Breast epithelium (tissue), 4 donors: ENCODE data around the gene SGCB. TPM values are rescaled to one million over a fixed set of nuclear protein-coding genes. Genes with fewer than 3 reads are reported as not detected.
A peak's percentile ranks its signal among the peaks of the same experiment; 100 is the strongest.

Experiments
- DNase-seq, 2 donors: peaks; one replicate each; pipeline ENCODE4 v3.0.0-alpha.2; 2019; ENCODE audit warnings: low spot score in 2 of 2
- H3K27ac ChIP-seq, 2 donors: fragments of 200-600 bp; sonication (generic) in 1 of 2; one replicate each; pipeline ENCODE4 v1.5.1; 2016 to 2019; ENCODE audit warnings: mild to moderate bottlenecking in 1 of 2
- H3K27me3 ChIP-seq, 2 donors: fragments of 200-600 bp; sonication (generic) in 1 of 2; one replicate each; pipeline versions ENCODE4 v1.5.1 to v1.6.0; 2017 to 2019; ENCODE audit warnings: control low read depth in 1 of 2, mild to moderate bottlenecking in 1 of 2
- H3K36me3 ChIP-seq: fragments of 200-600 bp; one replicate; pipeline ENCODE4 v1.5.1; 2019
- H3K4me1 ChIP-seq, 2 donors: fragments of 200-600 bp; sonication (generic); one replicate each; pipeline ENCODE4 v1.5.1; 2016 to 2019; ENCODE audit warnings: control low read depth in 1 of 2
- H3K4me3 ChIP-seq, 3 donors: fragments of 200-600 bp; sonication (generic); 1 replicate in 2 of 3; 2 replicates in 1 of 3; pipeline ENCODE4 v1.5.1; 2016 to 2019; ENCODE audit warnings: mild to moderate bottlenecking in 3 of 3, moderate library complexity in 2 of 3
- H3K9me3 ChIP-seq, 2 donors: fragments of 200-600 bp; sonication (generic) in 1 of 2; one replicate each; pipeline ENCODE4 v1.5.1; 2016 to 2019; ENCODE audit warnings: control low read depth in 1 of 2
- CTCF ChIP-seq, 3 donors: fragments of 450-650 bp; IDR thresholded peaks; one replicate each; pipeline ENCODE4 v1.5.1; 2016 to 2017; ENCODE audit warnings: antibody characterized with exemption in 3 of 3, mild to moderate bottlenecking in 3 of 3, moderate library complexity in 3 of 3
- POLR2A ChIP-seq: fragments of 450-650 bp; IDR thresholded peaks from one replicate; pipeline ENCODE4 v1.6.1; 2016; ENCODE audit warnings: antibody characterized with exemption, mild to moderate bottlenecking, moderate library complexity
- POLR2AphosphoS5 ChIP-seq, 3 donors: sonication (generic); formaldehyde crosslinking; IDR thresholded peaks; one replicate each; pipeline ENCODE4 v1.6.1; 2017; ENCODE audit warnings: antibody characterized with exemption in 3 of 3
- intact Hi-C: fragments of 100-400 bp; cut with DNase I; formaldehyde crosslinking; loops from one replicate; pipeline ENCODE4 v1.15.1; 2023; ENCODE audit warnings: low total_unique reads
- total RNA-seq, 3 donors: library from RNA; depleted of rRNA; stranded (reverse); fragments of >200 nt; gene quantifications; one replicate each; pipeline ENCODE4 v1.1.0, GENCODE V29; 2016

SGCB gene
- total RNA-seq, 3 donors from 2014 or later: 22.2 to 46.6 (median 24.3) TPM

- DNase-seq: no peak
- Histone ChIP-seq H3K4me3 (no peak overlapping the region), H3K36me3 (no peaks in the 10 kb centered on the region), H3K27me3 (no peaks in the 10 kb centered on the region), H3K9me3 (no peaks in the 10 kb centered on the region), H3K4me1 (no peaks in the 10 kb centered on the region), H3K27ac (no peak overlapping the region)
- intact Hi-C loops: no loop called here
- no peak for TF ChIP-seq POLR2A
- TF ChIP-seq POLR2AphosphoS5 (IDR thresholded peaks at IDR 0.05): no peak
- TF ChIP-seq CTCF (IDR thresholded peaks at IDR 0.05): no peak
Observed at GRCh38 chr4:52071791-52072546, 33.9 kb upstream of the SGCB start.

GRCh38 chr4:52069571-52069970 lies 31.5 kb upstream of the SGCB start:
- no peak for DNase-seq
- H3K9me3 ChIP-seq: no peaks in the 10 kb centered on the region
- no peak overlapping the region for H3K27ac ChIP-seq
- no peak for TF ChIP-seq POLR2A
- no peak for TF ChIP-seq CTCF (IDR thresholded peaks at IDR 0.05)
- no peak for TF ChIP-seq POLR2AphosphoS5 (IDR thresholded peaks at IDR 0.05)
- no peak overlapping the region for H3K4me3 ChIP-seq
- no peaks in the 10 kb centered on the region for H3K36me3 ChIP-seq
- intact Hi-C loops: no loop called here
- no peaks in the 10 kb centered on the region for H3K4me1 ChIP-seq
- H3K27me3 ChIP-seq: no peaks in the 10 kb centered on the region

- Histone ChIP-seq H3K4me3 (no peak overlapping the region), H3K27ac (peak overlapping the region; percentile 59 to 86), H3K27me3 (no peaks in the 10 kb centered on the region), H3K4me1 (peaks cover 0 to 5% of the 10 kb centered on the region in 2 donors), H3K9me3 (no peaks in the 10 kb centered on the region), H3K36me3 (no peaks in the 10 kb centered on the region)
- intact Hi-C loops: no loop called here
- TF ChIP-seq POLR2AphosphoS5 (IDR thresholded peaks at IDR 0.05) (peak in 1 of 3 donors; percentile 65), CTCF (IDR thresholded peaks at IDR 0.05) (no peak)
- peak in 1 of 2 donors; percentile 34 for DNase-seq
Observed at GRCh38 chr4:52059372-52059771, 21.3 kb upstream of the SGCB start.

- DNase-seq: no peak
- no peaks in the 10 kb centered on the region for H3K27me3 ChIP-seq
- TF ChIP-seq CTCF (IDR thresholded peaks at IDR 0.05) (no peak), POLR2A (no peak)
- H3K9me3 ChIP-seq: no peaks in the 10 kb centered on the region
- H3K36me3 ChIP-seq: no peaks in the 10 kb centered on the region
- intact Hi-C loops: no loop called here
- H3K4me3 ChIP-seq: no peak overlapping the region
- H3K27ac ChIP-seq: peak overlapping the region; percentile 59 to 86
- H3K4me1 ChIP-seq: peaks cover 0 to 5% of the 10 kb centered on the region in 2 donors
Observed at GRCh38 chr4:52058275-52058674, 20.2 kb upstream of the SGCB start.

- Histone ChIP-seq H3K4me3 (no peak overlapping the region), H3K27ac (no peak overlapping the region), H3K27me3 (no peaks in the 10 kb centered on the region), H3K36me3 (no peaks in the 10 kb centered on the region), H3K4me1 (peaks cover 0 to 5% of the 10 kb centered on the region in 2 donors), H3K9me3 (no peaks in the 10 kb centered on the region)
- no peak for TF ChIP-seq POLR2AphosphoS5 (IDR thresholded peaks at IDR 0.05)
- intact Hi-C loops: no loop called here
- no peak for DNase-seq
Observed at GRCh38 chr4:52057196-52057595, 19.1 kb upstream of the SGCB start.
